BE2C (cell line): ENCODE data around the gene NOS1AP.

Experiments used
- DNase-seq: peaks from one replicate; pipeline ENCODE4 v3.0.0-alpha.2; 2020
- H3K27me3 ChIP-seq: fragments of 250-450 bp; sonication (Bioruptor Pico); 2 replicates; pipeline ENCODE4 v1.5.1; 2020; ENCODE audit warnings: mild to moderate bottlenecking
- H3K36me3 ChIP-seq: fragments of 250-450 bp; sonication (Bioruptor Pico); 2 replicates; pipeline ENCODE4 v1.5.1; 2020; ENCODE audit warnings: mild to moderate bottlenecking
- H3K4me1 ChIP-seq: fragments of 250-450 bp; sonication (Bioruptor Pico); 2 replicates; pipeline ENCODE4 v1.5.1; 2020
- H3K4me3 ChIP-seq: 2 replicates; pipeline ENCODE4 v1.5.1; 2011; ENCODE audit warnings: low read depth, low read length
- H3K9me3 ChIP-seq: fragments of 250-450 bp; sonication (Bioruptor Pico); 2 replicates; pipeline ENCODE4 v1.5.1; 2020
- CTCF ChIP-seq: IDR thresholded peaks from 2 replicates; pipeline ENCODE4 v1.5.1; 2012; ENCODE audit warnings: mild to moderate bottlenecking, low read depth, low read length

The NOS1AP gene

GRCh38 chr1:162153374-162153773 lies 83.9 kb downstream of the NOS1AP start:
- H3K36me3 ChIP-seq: no peaks in the 10 kb centered on the region
- peaks cover 8% of the 10 kb centered on the region for H3K4me1 ChIP-seq
- TF ChIP-seq CTCF: no peak
- no peaks in the 10 kb centered on the region for H3K27me3 ChIP-seq
- H3K9me3 ChIP-seq: no peaks in the 10 kb centered on the region
- DNase-seq: no peak
- no peak overlapping the region for H3K4me3 ChIP-seq

GRCh38 chr1:162157469-162157868 lies 88.0 kb downstream of the NOS1AP start:
- Histone ChIP-seq H3K4me3 (no peak overlapping the region), H3K4me1 (peaks cover 8% of the 10 kb centered on the region)
- no peak for TF ChIP-seq CTCF

GRCh38 chr1:162158624-162159271 lies 89.3 kb downstream of the NOS1AP start:
- no peak for DNase-seq
- Histone ChIP-seq H3K9me3 (no peaks in the 10 kb centered on the region), H3K4me3 (no peak overlapping the region), H3K36me3 (no peaks in the 10 kb centered on the region), H3K4me1 (peaks cover 11% of the 10 kb centered on the region), H3K27me3 (no peaks in the 10 kb centered on the region)
- TF ChIP-seq CTCF: no peak

More at GRCh38 chr1:162157469-162157868, 88.0 kb downstream of the NOS1AP start:
- H3K36me3 ChIP-seq: no peaks in the 10 kb centered on the region
- no peaks in the 10 kb centered on the region for H3K9me3 ChIP-seq
- DNase-seq: no peak
- H3K27me3 ChIP-seq: no peaks in the 10 kb centered on the region

GRCh38 chr1:162159515-162159914 lies 90.0 kb downstream of the NOS1AP start:
- TF ChIP-seq CTCF: no peak
- peaks cover 16% of the 10 kb centered on the region for H3K4me1 ChIP-seq
- H3K27me3 ChIP-seq: no peaks in the 10 kb centered on the region
- no peak for DNase-seq
- no peaks in the 10 kb centered on the region for H3K9me3 ChIP-seq
- H3K4me3 ChIP-seq: no peak overlapping the region
- H3K36me3 ChIP-seq: no peaks in the 10 kb centered on the region

GRCh38 chr1:162161916-162162550 lies 92.5 kb downstream of the NOS1AP start:
- Histone ChIP-seq H3K36me3 (no peaks in the 10 kb centered on the region), H3K27me3 (no peaks in the 10 kb centered on the region), H3K4me3 (no peak overlapping the region), H3K9me3 (no peaks in the 10 kb centered on the region), H3K4me1 (peaks cover 23% of the 10 kb centered on the region)
- no peak for DNase-seq
- TF ChIP-seq CTCF: no peak

GRCh38 chr1:162165528-162165927 lies 96.0 kb downstream of the NOS1AP start:
- no peaks in the 10 kb centered on the region for H3K9me3 ChIP-seq
- no peaks in the 10 kb centered on the region for H3K27me3 ChIP-seq
- TF ChIP-seq CTCF: no peak
- H3K36me3 ChIP-seq: no peaks in the 10 kb centered on the region
- no peak overlapping the region for H3K4me3 ChIP-seq
- no peak for DNase-seq
- H3K4me1 ChIP-seq: peaks cover 38% of the 10 kb centered on the region
